ENCODE measurements around the gene S100A6. TPM values are rescaled to one million over a fixed set of nuclear protein-coding genes. Genes with fewer than 3 reads are reported as not detected.
"Not testable (repeated sequence)": the region's sequence is repeated elsewhere in the genome, so short reads cannot be mapped to it uniquely, and the experiment has no call there.

S100A6 gene
- polyA plus RNA-seq, 1 donor from 2014 or later: 397 TPM

DNA sequence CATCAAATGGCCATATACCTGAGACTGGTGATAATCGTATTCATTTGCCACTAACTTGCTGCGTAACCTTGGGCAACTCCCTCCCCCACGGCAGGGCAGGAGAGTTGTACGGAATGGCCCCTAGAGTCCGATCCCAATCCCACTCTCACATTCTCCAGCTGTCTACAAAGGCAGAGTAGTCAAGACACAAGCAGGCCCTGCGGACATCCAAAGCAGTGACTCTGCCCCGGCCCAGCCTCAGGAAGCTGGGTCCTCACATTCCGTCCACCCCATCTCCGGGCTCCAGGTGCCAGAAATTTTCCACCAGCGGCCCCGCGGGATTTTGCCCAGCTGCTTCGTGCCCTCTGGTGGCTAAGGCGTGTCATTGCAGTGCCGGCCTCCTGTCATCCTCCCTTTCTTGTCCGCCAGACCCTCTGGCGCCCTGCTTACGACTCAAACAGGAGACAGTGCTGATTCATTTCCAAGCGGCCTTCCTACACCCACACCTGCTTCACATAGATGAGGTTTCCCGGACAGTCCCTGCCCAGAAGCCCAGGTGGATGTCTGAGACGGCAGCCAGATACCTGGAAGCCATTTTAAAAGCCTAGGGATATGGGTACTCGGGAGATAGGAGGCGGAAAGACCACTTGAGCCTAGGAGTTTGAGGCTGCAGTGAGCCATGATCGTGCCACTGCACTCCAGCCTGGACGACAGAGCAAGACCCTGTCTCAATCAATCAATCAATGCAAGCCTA lies 32.7 kb upstream of the S100A6 start:
- Mint-ChIP-seq H3K27ac (peak overlapping the region in 2 of 3 donors; percentile 18 to 30), H3K4me3 (peak overlapping the region in 2 of 4 donors; percentile 29 to 85), H3K36me3 (peaks cover 2% of the 10 kb centered on the region), H3K4me1 (peaks cover 15 to 25% (median 19%) of the 10 kb centered on the region in 3 donors), H3K9me3 (no peaks in the 10 kb centered on the region), H3K27me3 (peaks cover 8% of the 10 kb centered on the region)

- H3K27ac Mint-ChIP-seq: no peak overlapping the region
- peak overlapping the region in 1 of 4 donors; percentile 29 for H3K4me3 Mint-ChIP-seq
- H3K36me3 Mint-ChIP-seq: peaks cover 2% of the 10 kb centered on the region
- H3K4me1 Mint-ChIP-seq: peaks cover 15 to 21% (median 19%) of the 10 kb centered on the region in 3 donors
- H3K27me3 Mint-ChIP-seq: peaks cover 8% of the 10 kb centered on the region
- no peaks in the 10 kb centered on the region for H3K9me3 Mint-ChIP-seq
Measured at GRCh38 chr1:153567621-153568366, 32.0 kb upstream of the S100A6 start.

DNA sequence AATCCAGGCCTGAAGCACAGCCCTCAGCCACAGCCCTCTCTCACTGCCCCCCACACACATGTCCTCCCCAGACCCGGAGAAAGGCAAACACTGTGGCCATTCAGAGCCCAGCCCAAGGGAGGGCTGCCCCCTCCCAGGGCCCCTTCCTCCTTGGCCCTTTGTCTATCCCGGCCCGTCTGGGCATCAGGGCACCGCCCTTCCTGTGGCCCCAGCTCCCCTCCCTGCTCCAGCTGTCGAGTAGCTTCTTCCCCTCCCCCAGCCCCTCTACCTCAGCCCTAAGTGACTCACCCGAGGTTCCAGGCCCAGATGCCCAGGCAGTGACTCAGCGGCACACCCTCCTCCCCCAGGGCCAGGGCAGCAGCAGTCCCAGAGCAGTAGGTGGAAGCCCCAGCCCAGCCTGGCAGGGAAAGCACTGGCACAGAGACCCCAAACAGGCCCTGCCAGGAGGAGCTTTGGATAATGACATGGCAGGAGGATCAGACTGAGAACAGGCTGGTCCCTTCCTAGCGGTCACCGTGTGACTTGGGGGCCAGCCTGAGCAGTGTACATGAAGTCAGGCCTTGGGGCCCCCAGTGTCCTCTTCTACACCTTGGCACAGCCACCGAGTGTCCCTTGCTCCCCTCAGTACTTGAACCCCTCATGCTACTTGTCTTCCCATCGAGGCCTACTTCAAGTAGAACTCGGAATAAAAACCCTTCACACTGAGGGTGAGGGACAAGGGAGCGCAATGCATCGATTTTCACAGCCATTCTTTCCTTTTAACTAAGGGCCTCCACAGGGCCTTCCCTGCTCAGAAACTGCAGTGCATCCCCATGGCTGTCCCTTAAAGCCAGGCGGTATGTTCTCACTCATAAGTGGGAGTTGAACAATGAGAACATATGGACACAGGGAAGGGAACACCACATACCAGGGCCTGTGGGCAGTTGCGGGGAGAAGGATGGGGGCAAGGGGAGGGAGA lies 30.9 kb upstream of the S100A6 start:
- Mint-ChIP-seq H3K27me3 (peaks cover 8% of the 10 kb centered on the region), H3K36me3 (peaks cover 2% of the 10 kb centered on the region), H3K4me3 (peak overlapping the region in 2 of 4 donors; percentile 45 to 79), H3K9me3 (no peaks in the 10 kb centered on the region), H3K4me1 (peaks cover 15 to 19% (median 18%) of the 10 kb centered on the region in 3 donors), H3K27ac (peak overlapping the region in 1 of 3 donors; percentile 78)

DNA sequence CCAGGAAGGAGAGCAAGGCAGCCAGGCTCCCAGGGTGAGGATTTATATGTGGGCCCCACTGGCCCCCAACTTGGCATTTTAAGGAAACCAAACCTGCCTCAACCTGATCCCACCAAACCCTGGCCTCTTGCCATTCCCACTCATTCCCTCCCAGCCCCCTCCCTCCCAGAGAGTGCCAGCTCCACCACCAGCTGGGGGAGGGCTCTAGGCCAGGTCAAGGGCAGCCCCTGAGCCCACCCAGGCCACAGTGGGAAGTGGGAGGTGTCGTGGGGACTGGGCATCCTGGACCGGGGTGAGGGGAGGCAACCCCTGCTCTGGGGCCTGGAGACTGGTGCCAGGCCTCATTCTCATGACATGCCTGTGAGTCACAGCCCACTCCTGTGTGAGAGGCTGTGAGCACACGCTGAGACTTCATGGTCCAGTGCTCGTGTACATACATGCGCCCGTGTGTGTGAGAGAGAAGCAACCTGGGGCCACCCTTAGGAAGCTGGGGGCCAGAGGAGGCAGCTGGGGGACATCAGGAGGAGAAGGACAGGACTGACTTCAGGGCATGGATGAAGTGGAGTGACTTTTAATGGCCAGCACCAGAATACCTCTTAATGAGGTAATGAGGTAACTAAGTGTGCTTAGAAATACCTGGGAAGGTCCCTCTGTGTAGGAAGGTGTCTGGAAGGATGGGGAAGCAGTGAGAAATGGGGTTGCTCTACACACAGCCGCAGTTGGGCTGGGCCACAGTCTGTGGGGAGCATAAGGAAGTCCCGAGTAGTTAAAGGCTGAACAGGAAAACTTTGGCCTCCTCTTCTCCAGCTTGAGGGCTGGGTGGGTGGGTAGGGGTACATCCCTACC lies 30.0 kb upstream of the S100A6 start, which contains the start of gene S100A2:
S100A2 (minus strand) TSS at position 316 of the 846 bp plus-strand sequence. CDS start 1,967 bp downstream, outside the sequence.
- Mint-ChIP-seq H3K4me1 (peaks cover 15 to 18% (median 18%) of the 10 kb centered on the region in 3 donors), H3K4me3 (peak within 1 kb of the TSS in 3 of 4 donors; percentile 45 to 79 (median 55)), H3K27ac (peak within 1 kb of the TSS; percentile 49 to 98 (median 95))

GRCh38 chr1:153563991-153564390 lies 28.2 kb upstream of the S100A6 start:
- Mint-ChIP-seq H3K4me1 (peaks cover 12 to 18% (median 18%) of the 10 kb centered on the region in 3 donors), H3K4me3 (no peak overlapping the region), H3K27me3 (no peaks in the 10 kb centered on the region), H3K36me3 (peaks cover 5% of the 10 kb centered on the region), H3K9me3 (no peaks in the 10 kb centered on the region), H3K27ac (no peak overlapping the region)

More for the DNA sequence above, 30.0 kb upstream of the S100A6 start, which contains the start of gene S100A2:
- Mint-ChIP-seq H3K27me3 (peaks cover 8% of the 10 kb centered on the region), H3K36me3 (peaks cover 2% of the 10 kb centered on the region), H3K9me3 (no peaks in the 10 kb centered on the region)

- Mint-ChIP-seq H3K4me1 (peaks cover 8 to 16% (median 15%) of the 10 kb centered on the region in 3 donors), H3K36me3 (peaks cover 5% of the 10 kb centered on the region), H3K9me3 (no peaks in the 10 kb centered on the region), H3K27ac (no peak overlapping the region), H3K4me3 (no peak overlapping the region), H3K27me3 (no peaks in the 10 kb centered on the region)
Measured at GRCh38 chr1:153563483-153563901, 27.7 kb upstream of the S100A6 start.

DNA sequence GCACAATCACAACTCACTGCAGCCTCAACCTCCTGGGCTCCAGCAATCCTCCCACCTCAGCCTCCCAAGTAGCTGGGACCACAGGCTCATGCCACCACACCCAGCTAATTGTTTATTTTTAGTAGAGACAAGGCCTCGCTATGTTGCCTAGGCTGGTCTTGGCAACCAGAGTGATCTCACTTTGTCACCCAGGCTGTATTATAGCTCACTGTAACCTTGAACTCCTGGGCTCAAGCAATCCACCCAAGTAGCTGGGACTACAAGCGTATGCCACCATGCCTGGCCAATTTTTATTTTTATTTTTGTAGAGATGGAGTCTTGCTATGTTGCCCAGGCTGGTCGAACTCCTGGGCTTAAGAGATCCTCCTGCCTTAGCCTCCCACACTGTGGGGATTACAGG lies 26.2 kb upstream of the S100A6 start:
- H3K27me3 Mint-ChIP-seq, H3K4me3 Mint-ChIP-seq, H3K9me3 Mint-ChIP-seq, H3K36me3 Mint-ChIP-seq, H3K27ac Mint-ChIP-seq: not testable (repeated sequence)
- peaks cover 5 to 13% (median 12%) of the 10 kb centered on the region in 3 donors for H3K4me1 Mint-ChIP-seq

DNA sequence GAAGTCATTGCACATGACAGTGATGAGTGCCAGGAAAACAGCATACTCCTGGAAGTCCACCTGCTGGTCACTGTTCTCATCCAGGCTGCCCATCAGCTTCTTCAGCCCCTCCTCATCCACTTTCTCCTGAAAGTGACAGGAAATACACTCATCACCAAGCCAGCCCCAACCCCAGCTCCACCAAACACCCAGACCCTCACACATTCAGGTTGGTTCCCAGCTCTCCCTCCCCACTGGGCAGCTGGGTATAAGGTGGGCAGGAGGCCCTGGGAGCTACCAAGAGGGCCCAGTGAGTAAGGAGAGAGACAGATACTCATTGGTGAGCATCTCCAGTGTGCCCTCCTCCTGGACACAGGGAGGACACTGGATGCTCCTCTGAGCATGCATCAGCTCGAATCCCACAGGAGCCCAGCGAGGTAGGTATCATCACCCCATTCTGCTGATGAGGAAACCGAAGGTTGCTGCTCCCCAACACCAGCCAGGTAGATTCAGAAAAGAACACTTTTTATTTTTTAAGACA lies 25.7 kb upstream of the S100A6 start:
- H3K27ac Mint-ChIP-seq: no peak overlapping the region
- H3K4me1 Mint-ChIP-seq: peaks cover 5 to 8% (median 8%) of the 10 kb centered on the region in 3 donors
- H3K36me3 Mint-ChIP-seq: peaks cover 3% of the 10 kb centered on the region
- H3K27me3 Mint-ChIP-seq: no peaks in the 10 kb centered on the region
- H3K9me3 Mint-ChIP-seq: no peaks in the 10 kb centered on the region
- H3K4me3 Mint-ChIP-seq: peak overlapping the region in 1 of 4 donors; percentile 45

GRCh38 chr1:153560771-153561465 lies 25.1 kb upstream of the S100A6 start:
- peaks cover 4% of the 10 kb centered on the region in 3 donors for H3K4me1 Mint-ChIP-seq
- no peaks in the 10 kb centered on the region for H3K9me3 Mint-ChIP-seq

DNA sequence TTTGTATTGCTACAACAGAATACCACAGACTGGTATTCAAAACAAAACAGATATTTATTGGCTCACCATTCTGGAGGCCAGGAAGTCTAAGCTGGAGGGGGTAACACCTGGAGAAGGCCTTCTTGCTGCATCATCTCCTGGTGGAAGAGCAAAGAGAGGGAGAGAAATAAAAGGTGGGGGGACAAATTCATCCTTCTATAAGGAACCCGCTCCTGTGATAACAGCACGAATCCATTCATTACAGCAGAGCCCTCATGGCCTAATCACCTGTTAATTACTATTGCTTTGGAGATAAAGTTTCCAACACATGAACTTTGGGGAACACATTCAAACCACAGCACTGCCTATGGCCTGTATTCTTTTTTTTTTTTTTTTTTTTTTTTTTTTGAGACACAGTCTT lies 24.4 kb upstream of the S100A6 start:
- H3K27me3 Mint-ChIP-seq: no peaks in the 10 kb centered on the region
- no peak overlapping the region for H3K27ac Mint-ChIP-seq
- no peak overlapping the region for H3K4me3 Mint-ChIP-seq
- no peaks in the 10 kb centered on the region for H3K9me3 Mint-ChIP-seq
- H3K36me3 Mint-ChIP-seq: peaks cover 3% of the 10 kb centered on the region
- H3K4me1 Mint-ChIP-seq: peaks cover 0 to under 1% (median 0%) of the 10 kb centered on the region in 3 donors

More at GRCh38 chr1:153560771-153561465, 25.1 kb upstream of the S100A6 start:
- no peaks in the 10 kb centered on the region for H3K27me3 Mint-ChIP-seq
- no peak overlapping the region for H3K27ac Mint-ChIP-seq
- no peak overlapping the region for H3K4me3 Mint-ChIP-seq
- peaks cover 3% of the 10 kb centered on the region for H3K36me3 Mint-ChIP-seq

DNA sequence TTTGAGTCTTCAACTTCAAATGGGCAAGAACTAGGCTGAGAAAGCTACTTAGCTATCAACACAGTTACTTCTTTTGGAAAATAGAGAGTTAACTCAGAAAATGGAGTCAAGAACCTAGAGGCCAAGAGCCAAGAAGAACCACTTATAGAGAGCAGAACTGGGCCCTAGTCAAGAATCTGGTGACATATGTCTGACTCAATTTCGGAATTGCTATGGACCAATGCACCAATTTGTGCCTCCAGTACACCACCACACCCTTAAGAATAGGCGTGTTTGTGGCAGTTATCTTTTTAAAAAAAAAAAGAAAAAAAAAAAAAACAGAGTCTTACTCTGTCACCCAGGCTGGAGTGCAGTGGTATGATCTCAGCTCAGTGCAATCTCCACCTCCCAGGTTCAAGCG lies 22.1 kb upstream of the S100A6 start:
- Mint-ChIP-seq H3K27ac (no peak overlapping the region), H3K36me3 (peaks cover 3% of the 10 kb centered on the region), H3K4me1 (no peaks in the 10 kb centered on the region), H3K4me3 (no peak overlapping the region), H3K27me3 (peaks cover 2% of the 10 kb centered on the region), H3K9me3 (no peaks in the 10 kb centered on the region)

GRCh38 chr1:153556348-153556747 lies 20.6 kb upstream of the S100A6 start:
- no peak overlapping the region for H3K4me3 Mint-ChIP-seq
- no peaks in the 10 kb centered on the region for H3K4me1 Mint-ChIP-seq
- H3K9me3 Mint-ChIP-seq: no peaks in the 10 kb centered on the region
- H3K36me3 Mint-ChIP-seq: peaks cover 3% of the 10 kb centered on the region
- H3K27ac Mint-ChIP-seq: no peak overlapping the region
- peaks cover 2% of the 10 kb centered on the region for H3K27me3 Mint-ChIP-seq
